ENCODE measurements around the gene MTFP1. TPM values are rescaled to one million over a fixed set of nuclear protein-coding genes. Genes with fewer than 3 reads are reported as not detected.

Gene MTFP1
- total and polyA plus RNA-seq, 9 of the 15 experiments (the other 6 are each of a cell fraction or from before 2014, with no cell fraction given) = 10.7 to 52.0 (median 30.1) TPM

DNA sequence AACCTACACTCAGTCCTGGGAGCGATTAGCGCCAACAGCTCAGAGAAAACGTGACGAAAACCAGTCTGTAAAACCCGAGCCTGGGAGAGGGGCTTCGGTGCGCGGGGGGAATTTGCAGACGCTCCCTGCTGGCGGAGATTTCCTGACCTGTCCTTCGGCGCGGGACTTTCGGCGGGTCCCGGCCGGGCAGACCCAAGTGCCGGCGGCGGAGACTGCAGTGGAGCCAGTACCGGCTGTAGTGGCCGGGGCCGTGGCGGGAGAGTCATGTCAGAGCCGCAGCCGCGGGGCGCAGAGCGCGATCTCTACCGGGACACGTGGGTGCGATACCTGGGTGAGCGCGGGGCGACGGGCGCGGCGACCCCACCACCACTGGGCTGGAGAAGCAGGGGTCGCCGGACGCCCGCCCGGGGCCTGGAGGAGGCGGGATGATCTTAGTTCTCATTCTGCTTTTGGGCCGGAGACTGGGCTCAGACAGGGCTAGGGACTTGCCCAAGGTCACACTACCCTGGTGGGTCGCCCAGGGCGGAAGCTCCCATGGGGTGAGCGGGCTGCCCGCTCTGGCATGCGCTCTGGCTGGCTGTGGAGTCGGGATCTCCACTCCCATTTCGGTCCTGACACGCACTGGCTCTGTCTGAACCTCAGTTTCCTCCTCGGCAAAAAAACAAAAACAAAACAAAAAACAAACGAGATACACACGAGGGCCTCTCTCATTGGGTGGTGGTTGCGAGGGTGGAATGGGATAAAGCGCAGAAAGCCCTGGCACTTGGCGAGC is at the start of gene MTFP1 (continued):
- TF ChIP-seq RAD21 (CRISPR knock-in tag; conservative IDR thresholded peaks at IDR 0.05 in 1 of 2, IDR thresholded peaks at IDR 0.05 in 1 of 2) (no peak), MAFK (IDR thresholded peaks at IDR 0.05; ENCODE audit: low read length) (no peak), BRCA1 (IDR thresholded peaks at IDR 0.05) (no peak), BRCA1 (CRISPR knock-in tag; IDR thresholded peaks at IDR 0.05) (no peak), TAF15 (IDR thresholded peaks at IDR 0.05; ENCODE audit: low read depth, low read length) (no peak), LCOR (CRISPR knock-in tag; IDR thresholded peaks at IDR 0.05) (no peak), RFX5 (IDR thresholded peaks at IDR 0.05; ENCODE audit: low read depth, low read length) (no peak), KLF13 (tag; IDR thresholded peaks at IDR 0.05; ENCODE audit: borderline replicate concordance, low read depth) (no peak), ZNF583 (CRISPR knock-in tag; IDR thresholded peaks at IDR 0.05) (no peak), POLR2A (conservative IDR thresholded peaks at IDR 0.05) (peak; percentile 71), TEAD2 (tag; IDR thresholded peaks at IDR 0.05) (no peak), FOXK2 (conservative IDR thresholded peaks at IDR 0.05 in 1 of 2, IDR thresholded peaks at IDR 0.05 in 1 of 2; ENCODE audit: low read depth in 2 of 2) (no peak), ZSCAN29 (IDR thresholded peaks at IDR 0.05) (no peak), ZZZ3 (IDR thresholded peaks at IDR 0.05) (no peak), NONO (IDR thresholded peaks at IDR 0.05; ENCODE audit: low read depth in 2 of 2, low read length in 1 of 2) (no peak), EZH2 (IDR thresholded peaks at IDR 0.05; ENCODE audit: borderline replicate concordance, low read depth, low read length) (no peak), TAF1 (IDR thresholded peaks at IDR 0.05; ENCODE audit: control insufficient read depth, extremely low read depth, insufficient read depth, low read length, severe bottlenecking) (peak; percentile 54), NFATC3 (IDR thresholded peaks at IDR 0.05) (no peak)
- TF ChIP-seq, protein P1, sequence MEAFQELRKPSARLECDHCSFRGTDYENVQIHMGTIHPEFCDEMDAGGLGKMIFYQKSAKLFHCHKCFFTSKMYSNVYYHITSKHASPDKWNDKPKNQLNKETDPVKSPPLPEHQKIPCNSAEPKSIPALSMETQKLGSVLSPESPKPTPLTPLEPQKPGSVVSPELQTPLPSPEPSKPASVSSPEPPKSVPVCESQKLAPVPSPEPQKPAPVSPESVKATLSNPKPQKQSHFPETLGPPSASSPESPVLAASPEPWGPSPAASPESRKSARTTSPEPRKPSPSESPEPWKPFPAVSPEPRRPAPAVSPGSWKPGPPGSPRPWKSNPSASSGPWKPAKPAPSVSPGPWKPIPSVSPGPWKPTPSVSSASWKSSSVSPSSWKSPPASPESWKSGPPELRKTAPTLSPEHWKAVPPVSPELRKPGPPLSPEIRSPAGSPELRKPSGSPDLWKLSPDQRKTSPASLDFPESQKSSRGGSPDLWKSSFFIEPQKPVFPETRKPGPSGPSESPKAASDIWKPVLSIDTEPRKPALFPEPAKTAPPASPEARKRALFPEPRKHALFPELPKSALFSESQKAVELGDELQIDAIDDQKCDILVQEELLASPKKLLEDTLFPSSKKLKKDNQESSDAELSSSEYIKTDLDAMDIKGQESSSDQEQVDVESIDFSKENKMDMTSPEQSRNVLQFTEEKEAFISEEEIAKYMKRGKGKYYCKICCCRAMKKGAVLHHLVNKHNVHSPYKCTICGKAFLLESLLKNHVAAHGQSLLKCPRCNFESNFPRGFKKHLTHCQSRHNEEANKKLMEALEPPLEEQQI (IDR thresholded peaks at IDR 0.05) = no peak
- TF ChIP-seq, protein P2, sequence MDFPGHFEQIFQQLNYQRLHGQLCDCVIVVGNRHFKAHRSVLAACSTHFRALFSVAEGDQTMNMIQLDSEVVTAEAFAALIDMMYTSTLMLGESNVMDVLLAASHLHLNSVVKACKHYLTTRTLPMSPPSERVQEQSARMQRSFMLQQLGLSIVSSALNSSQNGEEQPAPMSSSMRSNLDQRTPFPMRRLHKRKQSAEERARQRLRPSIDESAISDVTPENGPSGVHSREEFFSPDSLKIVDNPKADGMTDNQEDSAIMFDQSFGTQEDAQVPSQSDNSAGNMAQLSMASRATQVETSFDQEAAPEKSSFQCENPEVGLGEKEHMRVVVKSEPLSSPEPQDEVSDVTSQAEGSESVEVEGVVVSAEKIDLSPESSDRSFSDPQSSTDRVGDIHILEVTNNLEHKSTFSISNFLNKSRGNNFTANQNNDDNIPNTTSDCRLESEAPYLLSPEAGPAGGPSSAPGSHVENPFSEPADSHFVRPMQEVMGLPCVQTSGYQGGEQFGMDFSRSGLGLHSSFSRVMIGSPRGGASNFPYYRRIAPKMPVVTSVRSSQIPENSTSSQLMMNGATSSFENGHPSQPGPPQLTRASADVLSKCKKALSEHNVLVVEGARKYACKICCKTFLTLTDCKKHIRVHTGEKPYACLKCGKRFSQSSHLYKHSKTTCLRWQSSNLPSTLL (IDR thresholded peaks at IDR 0.05) = no peak
- TF ChIP-seq, protein P3, sequence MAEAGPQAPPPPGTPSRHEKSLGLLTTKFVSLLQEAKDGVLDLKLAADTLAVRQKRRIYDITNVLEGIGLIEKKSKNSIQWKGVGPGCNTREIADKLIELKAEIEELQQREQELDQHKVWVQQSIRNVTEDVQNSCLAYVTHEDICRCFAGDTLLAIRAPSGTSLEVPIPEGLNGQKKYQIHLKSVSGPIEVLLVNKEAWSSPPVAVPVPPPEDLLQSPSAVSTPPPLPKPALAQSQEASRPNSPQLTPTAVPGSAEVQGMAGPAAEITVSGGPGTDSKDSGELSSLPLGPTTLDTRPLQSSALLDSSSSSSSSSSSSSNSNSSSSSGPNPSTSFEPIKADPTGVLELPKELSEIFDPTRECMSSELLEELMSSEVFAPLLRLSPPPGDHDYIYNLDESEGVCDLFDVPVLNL (CRISPR knock-in tag; IDR thresholded peaks at IDR 0.05; ENCODE audit: low read depth) = no peak
- TF ChIP-seq, protein P4, sequence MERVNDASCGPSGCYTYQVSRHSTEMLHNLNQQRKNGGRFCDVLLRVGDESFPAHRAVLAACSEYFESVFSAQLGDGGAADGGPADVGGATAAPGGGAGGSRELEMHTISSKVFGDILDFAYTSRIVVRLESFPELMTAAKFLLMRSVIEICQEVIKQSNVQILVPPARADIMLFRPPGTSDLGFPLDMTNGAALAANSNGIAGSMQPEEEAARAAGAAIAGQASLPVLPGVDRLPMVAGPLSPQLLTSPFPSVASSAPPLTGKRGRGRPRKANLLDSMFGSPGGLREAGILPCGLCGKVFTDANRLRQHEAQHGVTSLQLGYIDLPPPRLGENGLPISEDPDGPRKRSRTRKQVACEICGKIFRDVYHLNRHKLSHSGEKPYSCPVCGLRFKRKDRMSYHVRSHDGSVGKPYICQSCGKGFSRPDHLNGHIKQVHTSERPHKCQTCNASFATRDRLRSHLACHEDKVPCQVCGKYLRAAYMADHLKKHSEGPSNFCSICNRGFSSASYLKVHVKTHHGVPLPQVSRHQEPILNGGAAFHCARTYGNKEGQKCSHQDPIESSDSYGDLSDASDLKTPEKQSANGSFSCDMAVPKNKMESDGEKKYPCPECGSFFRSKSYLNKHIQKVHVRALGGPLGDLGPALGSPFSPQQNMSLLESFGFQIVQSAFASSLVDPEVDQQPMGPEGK (CRISPR knock-in tag; IDR thresholded peaks at IDR 0.05; ENCODE audit: borderline replicate concordance) = no peak
